ENCODE data around the gene GRIP1. TPM values are rescaled to one million over a fixed set of nuclear protein-coding genes. Genes with fewer than 3 reads are reported as not detected.

GRIP1 gene
- total and polyA plus RNA-seq, 2 experiments from 2014 or later, result 5.1 to 13.7 TPM

- TF ChIP-seq STAT1 (IDR thresholded peaks at IDR 0.05; ENCODE audit: unreplicated experiment), result no peak
- no peak for TF ChIP-seq EZH2phosphoT487 (IDR thresholded peaks at IDR 0.05; ENCODE audit: unreplicated experiment)
- TF ChIP-seq, protein P1, sequence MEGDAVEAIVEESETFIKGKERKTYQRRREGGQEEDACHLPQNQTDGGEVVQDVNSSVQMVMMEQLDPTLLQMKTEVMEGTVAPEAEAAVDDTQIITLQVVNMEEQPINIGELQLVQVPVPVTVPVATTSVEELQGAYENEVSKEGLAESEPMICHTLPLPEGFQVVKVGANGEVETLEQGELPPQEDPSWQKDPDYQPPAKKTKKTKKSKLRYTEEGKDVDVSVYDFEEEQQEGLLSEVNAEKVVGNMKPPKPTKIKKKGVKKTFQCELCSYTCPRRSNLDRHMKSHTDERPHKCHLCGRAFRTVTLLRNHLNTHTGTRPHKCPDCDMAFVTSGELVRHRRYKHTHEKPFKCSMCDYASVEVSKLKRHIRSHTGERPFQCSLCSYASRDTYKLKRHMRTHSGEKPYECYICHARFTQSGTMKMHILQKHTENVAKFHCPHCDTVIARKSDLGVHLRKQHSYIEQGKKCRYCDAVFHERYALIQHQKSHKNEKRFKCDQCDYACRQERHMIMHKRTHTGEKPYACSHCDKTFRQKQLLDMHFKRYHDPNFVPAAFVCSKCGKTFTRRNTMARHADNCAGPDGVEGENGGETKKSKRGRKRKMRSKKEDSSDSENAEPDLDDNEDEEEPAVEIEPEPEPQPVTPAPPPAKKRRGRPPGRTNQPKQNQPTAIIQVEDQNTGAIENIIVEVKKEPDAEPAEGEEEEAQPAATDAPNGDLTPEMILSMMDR (conservative IDR thresholded peaks at IDR 0.05; ENCODE audit: low read depth in 2 of 2), result no peak
These were observed 178.0 kb downstream of the GRIP1 start (continued) for GRCh38 chr12:66500841-66501240.

DNA sequence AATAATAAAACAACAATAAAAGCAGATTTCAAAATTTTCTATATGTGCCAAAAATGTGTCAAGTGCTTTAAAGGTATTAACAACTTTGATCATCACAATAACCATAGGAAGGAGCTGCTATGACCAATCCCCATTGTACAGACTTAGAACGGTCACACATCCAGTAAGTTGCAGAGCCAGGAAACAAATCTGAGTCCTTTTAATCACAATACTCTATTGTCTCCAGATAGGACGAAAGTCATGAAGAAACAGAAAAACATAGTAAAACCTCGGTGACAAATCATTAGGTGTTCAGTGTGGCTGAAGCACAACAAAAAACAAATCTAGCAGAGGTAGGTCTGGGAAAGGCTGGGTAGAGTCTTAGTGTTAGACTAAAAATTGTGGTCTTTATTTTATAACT, 178.8 kb downstream of the GRIP1 start:
- Histone ChIP-seq H2AFZ (no peak overlapping the region), H4K20me1 (replicated peaks; ENCODE audit: insufficient read depth) (no peaks in the 10 kb centered on the region), H3K4me1 (ENCODE audit: insufficient read depth) (peaks cover 48% of the 10 kb centered on the region), H3F3A (replicated peaks; ENCODE audit: low read depth) (0 out of 2 replicates have a peak, but pooled peaks cover 5% of the 10 kb centered on the region), H3K4me3 (no peak overlapping the region), H3K4me2 (0 out of 2 replicates have a peak overlapping the region, but pooled peaks have one; percentile 70), H3K27me3 (ENCODE audit: insufficient read depth) (no peaks in the 10 kb centered on the region), H3K36me3 (ENCODE audit: insufficient read depth) (no peaks in the 10 kb centered on the region), H3K27ac (ENCODE audit: low read depth) (0 out of 2 replicates have a peak overlapping the region, but pooled peaks have one; percentile 98), H3K79me2 (replicated peaks; ENCODE audit: insufficient read depth) (no peaks in the 10 kb centered on the region), H3K9me2 (ENCODE audit: insufficient read depth) (no peaks in the 10 kb centered on the region; the same call in 1 of the 2 replicates)
- TF ChIP-seq ZNF462 (CRISPR knock-in tag; IDR thresholded peaks at IDR 0.05), result no peak
- TF ChIP-seq JUNB (IDR thresholded peaks at IDR 0.05; ENCODE audit: unreplicated experiment), result no peak
- TF ChIP-seq, protein P2, sequence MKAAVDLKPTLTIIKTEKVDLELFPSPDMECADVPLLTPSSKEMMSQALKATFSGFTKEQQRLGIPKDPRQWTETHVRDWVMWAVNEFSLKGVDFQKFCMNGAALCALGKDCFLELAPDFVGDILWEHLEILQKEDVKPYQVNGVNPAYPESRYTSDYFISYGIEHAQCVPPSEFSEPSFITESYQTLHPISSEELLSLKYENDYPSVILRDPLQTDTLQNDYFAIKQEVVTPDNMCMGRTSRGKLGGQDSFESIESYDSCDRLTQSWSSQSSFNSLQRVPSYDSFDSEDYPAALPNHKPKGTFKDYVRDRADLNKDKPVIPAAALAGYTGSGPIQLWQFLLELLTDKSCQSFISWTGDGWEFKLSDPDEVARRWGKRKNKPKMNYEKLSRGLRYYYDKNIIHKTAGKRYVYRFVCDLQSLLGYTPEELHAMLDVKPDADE (IDR thresholded peaks at IDR 0.05), result no peak
- no peak for TF ChIP-seq EZH2phosphoT487 (IDR thresholded peaks at IDR 0.05; ENCODE audit: unreplicated experiment)
- Mint-ChIP-seq H3K9me3 (no peaks in the 10 kb centered on the region), H3K27me3 (ENCODE audit: insufficient read depth, low read depth, poor library complexity) (peaks cover 2% of the 10 kb centered on the region), H3K4me3 (no peak overlapping the region), H3K36me3 (ENCODE audit: low read depth) (no peaks in the 10 kb centered on the region; the same call in 2 of the 3 replicates), H3K4me1 (peaks cover 58% of the 10 kb centered on the region), H3K27ac (0 out of 2 replicates have a peak overlapping the region, but pooled peaks have one; percentile 32)
- no peak for ATAC-seq
- no peak for DNase-seq (ENCODE audit: low spot score)
